ENCODE data around the gene DRC7.

- TF ChIP-seq POLR2AphosphoS5 (IDR thresholded peaks at IDR 0.05; ENCODE audit: low read depth, low read length) (no peak), TAF1 (IDR thresholded peaks at IDR 0.05; ENCODE audit: low read depth, low read length) (no peak), SPI1 (IDR thresholded peaks at IDR 0.05; ENCODE audit: low read depth, low read length) (no peak)
Observed at GRCh38 chr16:57751539-57752202, 57.1 kb downstream of the DRC7 start.
